Measurements from ENCODE around the gene GRPEL1.
"Not testable (repeated sequence)": the region's sequence is repeated elsewhere in the genome, so short reads cannot be mapped to it uniquely, and the experiment has no call there.

The GRPEL1 gene

DNA sequence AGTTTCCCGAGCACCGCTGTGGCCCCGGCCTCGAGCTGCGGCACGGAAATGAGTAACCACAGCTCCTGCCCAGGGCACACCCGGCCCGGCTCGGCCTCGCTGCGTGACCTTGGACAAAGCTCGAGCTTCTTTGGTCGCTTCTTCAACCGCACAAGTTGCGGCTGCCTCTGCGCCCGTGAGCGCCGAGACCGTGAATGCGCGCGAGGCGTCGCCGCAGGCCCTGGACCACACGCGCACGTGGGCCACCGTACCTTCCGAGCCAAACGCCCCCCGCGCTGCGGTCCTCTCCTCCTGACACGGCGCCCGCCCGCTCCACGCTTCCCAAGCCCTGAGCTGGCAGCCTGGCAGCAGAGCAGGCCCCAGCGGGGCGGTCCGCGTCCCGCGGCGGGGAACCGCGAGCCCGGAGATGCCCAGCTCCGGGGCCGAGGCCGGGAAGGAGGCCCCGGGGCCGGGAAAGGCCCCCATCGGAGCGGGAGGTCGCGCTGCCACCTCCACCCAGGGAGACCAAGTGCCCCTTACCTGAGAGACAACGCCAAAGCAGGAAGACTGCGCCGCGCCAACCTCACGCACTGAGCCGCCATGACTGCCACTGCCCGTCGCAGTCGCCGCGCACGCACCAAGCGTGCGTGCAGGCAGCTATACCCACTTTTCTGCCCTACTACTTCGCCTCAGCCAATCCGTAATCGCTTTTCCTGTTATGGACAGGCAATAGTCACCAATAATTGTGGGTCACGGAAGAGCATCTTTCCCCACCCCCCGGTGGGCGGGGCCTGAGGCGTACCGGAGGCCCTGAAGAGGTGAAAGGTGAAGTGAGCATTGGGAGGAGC lies at the start of gene GRPEL1:
TSS of gene GRPEL1 (minus strand) at position 613 of the 827 bp plus-strand sequence. CDS start at position 581, 32 bp downstream.
- peak; percentile 100 for DNase-seq

DNA sequence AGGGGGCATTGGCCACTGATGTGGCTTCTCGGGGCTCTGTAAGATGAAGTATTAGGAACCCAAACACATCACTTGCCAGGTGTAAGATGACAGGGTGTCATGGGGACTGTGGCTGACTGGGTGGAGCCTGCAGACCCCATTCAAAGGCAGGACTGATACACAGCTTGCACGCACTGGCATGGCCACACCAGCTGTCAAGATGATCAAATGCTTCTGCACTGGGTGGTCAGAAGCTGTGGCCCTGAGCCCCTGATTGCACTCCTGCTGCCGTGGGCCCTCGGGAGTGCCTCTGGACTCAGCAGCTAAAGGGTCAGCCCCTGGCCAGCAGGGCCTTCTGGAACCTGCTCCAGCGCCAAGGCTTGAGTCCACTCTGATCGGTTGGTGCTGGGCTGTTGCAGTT lies 48.8 kb upstream of the GRPEL1 start:
- no peak for DNase-seq

DNA sequence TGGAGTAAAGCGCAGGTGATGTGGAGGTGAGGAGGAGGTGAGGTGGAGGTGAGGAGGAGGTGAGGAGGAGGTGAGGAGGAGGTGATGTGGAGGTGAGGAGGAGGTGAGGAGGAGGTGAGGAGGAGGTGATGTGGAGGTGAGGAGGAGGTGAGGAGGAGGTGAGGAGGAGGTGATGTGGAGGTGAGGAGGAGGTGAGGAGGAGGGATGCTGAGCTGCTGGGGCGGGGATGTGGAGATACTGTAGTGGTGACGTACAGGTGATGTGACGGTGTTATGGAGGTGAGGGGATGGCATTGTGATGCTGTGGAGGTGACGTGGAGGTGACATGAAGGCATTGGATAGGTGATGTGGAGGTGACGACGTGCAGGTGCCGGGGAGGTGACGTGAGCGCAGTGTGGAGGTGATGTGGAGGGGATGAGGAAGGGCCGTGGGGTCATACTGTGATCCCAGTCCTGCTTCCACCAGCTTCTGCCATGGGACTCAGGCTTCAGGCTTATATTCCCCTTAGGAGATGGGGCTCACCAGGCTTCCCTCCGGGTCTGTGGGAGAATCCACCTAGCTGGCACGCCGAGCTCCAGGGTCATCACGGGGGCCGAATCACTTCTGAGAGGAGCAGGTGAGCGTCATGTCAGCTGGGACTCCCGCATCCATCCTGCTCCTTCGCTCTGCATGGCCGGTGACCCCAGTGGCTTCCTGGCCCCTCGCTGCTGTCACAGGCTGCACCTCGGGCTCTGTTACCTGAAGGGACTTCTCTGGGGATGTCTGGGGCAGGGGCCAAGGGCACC lies 47.9 kb upstream of the GRPEL1 start:
- DNase-seq = no peak

DNA sequence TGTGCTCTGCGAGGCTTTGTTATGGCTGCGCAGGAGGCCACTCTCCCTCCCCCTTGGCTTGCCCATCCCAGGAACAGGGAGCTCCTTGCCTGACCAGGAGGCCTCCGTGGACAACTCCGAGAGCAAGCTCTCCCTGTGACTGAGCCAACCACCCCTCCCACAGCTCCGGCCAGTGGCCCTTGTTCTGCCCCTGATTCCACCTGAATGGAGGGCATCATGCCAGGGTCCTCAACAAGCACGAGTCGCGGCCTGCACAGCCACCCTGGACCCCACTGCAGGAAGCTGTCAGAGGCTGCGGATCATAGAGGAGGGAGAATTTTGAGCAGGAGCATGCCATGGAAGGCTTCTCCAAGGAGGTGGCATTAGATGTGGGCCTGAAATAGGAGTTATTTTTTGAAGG lies 44.8 kb upstream of the GRPEL1 start:
- DNase-seq = no peak

DNA sequence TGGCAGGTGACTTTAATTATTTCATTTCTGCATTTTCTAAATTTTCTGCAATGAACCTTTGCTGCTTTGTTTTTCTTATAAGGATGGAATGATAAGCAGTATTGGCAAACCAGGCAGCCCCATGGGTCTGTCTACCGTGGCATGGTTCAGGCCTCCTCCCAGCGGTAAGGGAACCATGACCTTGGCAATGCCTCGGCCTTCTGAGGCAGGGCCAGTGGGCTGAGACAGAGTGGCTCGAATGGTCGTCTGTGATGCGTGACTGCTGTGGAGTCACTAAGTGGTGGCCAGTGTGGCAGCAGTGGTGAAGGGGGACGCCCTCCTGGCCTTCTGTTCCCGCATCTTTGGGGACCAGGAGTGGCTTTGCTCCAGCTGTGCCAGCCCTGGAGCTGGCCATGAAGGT lies 43.6 kb upstream of the GRPEL1 start:
- DNase-seq = no peak

DNA sequence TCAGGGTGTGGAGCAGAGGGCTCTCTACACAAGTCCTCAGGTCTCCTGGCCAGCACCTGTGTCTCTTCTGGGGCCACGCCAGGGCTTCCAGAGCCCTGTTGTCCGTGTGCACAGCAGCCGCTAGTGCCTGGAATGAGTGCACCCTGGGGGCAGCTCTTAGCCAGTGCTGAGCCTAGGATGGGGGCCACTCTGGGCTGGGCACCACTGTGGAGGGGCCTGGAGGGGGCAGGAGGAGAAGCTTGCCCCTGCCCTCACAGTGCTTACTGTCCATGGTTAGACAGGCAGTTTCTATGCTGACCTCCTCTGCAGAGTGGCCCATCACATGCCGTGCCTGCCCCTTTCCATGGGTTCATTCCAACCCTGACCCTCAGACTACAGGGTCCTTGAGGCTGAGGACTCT lies 42.7 kb upstream of the GRPEL1 start:
- DNase-seq = no peak

DNA sequence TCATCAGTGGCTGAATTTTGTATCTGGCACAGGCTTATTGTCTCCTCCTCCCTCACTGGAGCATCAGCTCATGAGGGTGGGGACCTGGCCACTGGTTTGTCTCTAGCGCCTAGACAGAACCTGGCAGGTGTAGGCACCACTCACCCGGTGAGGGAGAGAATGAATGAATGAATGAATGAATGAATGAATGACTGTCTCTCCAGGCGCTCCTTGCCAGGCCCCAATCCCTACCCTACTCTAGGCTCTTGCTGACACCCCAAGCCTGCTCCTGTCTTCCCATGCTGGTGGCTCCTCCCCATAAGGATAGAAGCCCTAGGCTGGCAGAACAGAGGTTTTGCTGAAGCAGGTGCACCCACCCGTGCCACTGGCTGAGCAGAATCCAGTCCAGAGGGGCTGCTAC lies 41.3 kb upstream of the GRPEL1 start:
- DNase-seq = no peak

DNA sequence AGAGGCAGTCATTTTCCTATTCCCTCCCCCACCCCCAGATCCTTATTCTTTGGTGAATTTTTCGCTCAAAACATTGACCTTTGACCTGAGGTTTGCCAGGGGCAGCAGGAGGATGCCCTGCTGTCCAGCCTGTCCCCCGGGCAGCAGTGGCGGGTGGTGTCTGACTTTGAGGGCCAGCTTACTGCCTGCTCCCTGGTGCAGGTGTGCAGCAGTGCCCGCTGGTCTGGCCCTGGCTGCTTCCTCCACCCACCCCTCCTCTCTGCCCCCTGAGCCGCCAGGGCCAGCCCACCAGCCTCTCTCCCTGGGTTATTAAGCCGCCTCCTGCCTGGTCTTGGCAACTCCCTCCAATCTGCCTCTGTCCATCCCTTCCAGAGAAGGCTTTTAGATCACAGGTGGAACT lies 40.8 kb upstream of the GRPEL1 start:
- no peak for DNase-seq

DNA sequence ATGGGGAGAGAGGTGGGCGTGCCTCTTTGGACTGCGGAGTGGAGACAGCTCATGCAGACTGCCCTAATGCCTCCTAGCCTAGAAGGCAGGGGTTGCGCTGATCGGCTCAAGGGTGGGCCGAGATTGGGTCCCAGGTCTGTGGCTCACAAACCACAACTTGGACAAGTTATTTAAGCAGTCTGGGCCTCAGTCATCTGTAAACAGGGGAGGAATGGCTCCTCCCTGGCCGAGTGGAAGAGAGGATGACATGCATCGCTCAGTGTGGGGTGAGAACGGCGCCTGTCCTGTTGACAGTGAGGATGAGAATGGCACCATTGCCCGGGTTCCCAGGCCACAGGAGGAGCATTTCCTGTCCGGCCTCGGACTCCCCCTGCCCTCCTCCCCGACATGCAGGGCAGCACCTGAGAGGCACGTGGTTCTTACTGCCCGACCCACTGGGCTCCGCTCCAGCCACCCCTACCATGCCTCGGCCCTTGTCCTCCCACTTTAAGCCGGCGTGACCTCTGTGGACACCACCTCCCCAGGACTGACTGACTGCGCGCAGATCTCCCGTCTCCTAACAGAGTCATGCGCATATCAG lies 40.3 kb upstream of the GRPEL1 start:
- DNase-seq = no peak

DNA sequence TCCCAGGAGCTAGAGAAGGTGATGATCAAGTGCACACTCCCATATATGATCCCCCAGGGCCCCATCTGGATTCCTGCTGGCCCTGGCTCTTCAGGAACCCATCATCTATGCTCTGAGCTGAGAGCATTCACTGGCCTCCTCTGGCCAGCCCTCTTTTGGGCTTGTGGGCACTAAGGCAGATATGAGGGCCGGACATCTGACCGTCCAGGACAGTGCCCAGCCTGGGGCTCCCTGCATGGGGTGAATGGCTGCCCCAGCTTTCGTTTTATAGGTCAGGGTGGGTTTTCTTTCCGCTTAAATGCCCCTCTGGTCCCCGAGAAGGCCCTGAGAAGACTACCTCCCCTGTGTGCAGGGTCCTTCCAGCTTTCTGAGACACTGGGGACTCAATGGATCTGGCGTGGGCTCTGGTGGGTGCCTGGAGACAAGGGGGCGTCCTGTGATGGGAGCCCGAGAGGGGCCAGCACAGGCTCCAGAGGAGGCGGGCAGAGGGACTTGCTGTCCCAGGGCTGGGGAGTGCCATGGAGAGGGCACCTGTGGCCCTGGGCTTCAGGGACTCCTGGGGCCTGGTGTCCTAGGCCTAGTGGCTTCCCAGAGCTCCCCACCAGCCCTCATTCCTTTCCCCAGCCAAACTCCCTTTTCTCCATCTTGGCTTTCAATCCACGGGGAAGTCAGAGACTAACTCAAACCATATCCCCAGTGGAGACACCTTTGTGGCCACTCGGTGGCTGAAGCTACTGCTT lies 39.5 kb upstream of the GRPEL1 start:
- DNase-seq = no peak

DNA sequence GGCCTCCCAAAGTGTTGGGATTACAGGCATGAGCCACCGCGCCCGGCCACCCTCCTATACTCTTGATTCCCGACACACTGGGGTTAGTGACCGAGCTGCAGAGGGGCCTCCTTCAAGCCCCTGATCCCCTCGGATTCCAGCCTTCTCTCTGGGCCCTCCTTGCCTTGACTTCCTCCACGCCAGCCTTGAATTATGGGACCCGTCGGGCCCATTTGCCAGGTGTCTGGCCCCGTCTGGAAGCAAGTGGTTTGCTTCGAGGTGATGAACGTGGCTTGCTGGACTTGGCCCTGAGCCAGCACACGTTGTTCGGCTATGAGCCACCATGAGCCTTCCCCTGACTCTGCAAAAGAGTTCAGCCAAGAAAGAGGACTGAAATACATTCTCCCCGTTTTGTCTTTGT lies 37.4 kb upstream of the GRPEL1 start:
- no peak for DNase-seq

DNA sequence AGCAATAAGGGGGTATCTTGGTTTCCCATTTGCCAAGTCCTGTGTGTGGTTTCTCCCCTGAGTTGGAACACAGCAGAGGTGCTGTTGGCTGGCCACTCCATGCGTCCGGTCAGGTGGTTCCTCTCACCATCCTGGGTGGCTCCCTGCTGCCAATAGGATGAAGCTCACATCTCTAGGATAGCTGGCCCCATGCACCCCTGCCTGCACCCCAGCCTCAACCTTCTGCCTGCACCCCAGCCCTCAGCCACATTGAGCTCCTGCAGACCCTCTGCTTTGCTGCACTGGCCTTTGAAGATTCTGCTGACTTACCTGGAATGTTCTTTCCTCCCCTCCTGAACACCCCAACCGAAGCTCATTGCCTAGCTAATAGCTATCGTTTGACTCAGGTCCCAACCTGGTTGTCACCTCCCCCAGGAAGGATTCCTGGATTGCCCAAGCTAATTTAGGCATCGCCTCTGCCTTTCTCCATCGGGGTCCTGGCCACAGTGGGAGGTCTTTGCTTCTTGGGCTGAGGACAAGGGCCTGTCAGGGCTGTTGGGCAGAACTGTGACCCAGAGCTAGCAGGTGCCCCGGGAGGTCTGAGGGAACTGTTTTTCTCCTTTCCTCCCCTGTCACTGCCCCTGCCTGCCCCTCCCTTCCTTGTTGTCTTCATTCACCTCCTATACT lies 36.6 kb upstream of the GRPEL1 start:
- DNase-seq = no peak

DNA sequence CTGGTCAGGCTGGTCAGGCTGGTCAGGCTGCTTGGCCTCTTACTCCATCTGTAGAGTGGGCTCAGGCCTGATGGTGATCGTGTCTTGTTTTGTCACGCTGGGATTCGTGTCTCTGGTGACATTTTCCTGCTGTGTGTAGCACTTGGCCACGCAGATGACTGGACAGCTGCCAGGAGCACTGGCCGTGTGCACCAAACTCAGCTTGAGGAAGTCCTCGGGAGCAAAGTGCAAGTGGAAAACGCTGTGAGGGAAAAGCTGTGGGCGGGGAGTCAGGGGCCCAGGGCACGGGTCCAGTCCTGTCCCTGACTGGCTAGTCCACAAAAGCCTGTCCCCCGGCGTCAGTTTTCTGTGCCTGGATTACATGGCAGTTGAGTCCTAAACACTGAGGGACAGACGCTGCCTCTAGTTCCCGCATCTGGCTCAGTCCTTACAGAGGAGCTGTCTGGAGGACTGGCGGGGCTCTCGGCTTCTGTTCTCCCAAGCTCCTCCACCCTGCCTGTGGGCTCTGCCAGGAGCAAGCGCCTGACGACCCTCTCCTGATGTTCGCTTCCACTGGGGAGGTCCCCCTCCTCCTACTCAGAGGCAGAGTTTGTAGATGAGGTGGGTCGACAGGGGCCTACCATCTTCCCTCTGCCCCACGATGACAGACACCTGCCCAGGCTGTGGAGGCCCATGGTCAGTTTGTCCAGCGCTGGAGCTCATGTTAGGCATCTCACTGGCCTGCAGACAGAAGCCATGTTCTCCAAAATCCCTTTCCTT lies 35.9 kb upstream of the GRPEL1 start:
- DNase-seq = no peak

DNA sequence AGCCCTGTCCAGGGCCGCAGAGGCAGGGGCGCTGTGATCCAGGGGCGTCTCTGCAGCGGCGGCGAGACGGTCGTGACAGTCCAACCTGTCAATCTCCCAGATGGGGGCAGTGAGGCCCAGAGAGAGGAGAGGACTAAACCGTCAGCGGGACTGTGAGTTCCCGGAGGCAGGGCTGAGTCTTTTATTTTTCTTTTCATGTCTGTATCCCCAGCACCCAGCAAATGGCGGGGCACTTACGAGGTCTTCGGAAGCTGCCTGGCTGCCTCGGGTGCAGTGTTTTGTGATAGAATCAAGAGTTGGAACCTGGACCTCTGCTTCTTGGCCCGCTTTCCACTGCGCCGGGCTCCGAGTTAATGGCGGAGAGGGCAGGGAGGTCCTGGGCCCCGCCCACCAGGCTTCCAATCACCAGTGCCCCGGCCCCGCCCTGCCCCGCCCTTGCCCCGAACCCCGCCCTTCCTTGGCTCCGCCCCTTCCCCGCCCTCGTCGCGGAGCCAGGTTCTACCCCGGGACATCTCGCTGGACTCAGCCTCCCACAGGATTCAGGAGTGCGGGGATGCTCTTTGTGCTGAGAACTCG lies 35.3 kb upstream of the GRPEL1 start:
- peak; percentile 78 for DNase-seq

DNA sequence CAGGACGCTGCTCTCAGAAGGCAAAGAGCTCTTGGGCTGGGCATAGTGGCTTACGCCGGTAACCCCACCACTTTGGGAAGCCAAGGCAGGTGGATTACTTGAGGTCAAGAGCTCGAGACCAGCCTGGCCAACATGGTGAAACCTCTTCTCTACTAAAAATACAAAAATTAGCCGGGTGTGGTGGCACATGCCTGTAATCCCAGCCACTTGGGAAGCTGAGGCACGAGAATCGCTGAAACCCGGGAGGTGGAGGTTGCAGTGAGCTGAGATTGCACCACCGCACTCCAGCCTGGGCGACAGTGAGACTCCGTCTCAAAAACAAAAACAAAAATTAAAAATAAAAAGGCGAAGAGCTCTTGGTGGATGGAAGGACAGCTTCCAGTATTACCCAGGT lies 34.6 kb upstream of the GRPEL1 start:
- not testable (repeated sequence) for DNase-seq

DNA sequence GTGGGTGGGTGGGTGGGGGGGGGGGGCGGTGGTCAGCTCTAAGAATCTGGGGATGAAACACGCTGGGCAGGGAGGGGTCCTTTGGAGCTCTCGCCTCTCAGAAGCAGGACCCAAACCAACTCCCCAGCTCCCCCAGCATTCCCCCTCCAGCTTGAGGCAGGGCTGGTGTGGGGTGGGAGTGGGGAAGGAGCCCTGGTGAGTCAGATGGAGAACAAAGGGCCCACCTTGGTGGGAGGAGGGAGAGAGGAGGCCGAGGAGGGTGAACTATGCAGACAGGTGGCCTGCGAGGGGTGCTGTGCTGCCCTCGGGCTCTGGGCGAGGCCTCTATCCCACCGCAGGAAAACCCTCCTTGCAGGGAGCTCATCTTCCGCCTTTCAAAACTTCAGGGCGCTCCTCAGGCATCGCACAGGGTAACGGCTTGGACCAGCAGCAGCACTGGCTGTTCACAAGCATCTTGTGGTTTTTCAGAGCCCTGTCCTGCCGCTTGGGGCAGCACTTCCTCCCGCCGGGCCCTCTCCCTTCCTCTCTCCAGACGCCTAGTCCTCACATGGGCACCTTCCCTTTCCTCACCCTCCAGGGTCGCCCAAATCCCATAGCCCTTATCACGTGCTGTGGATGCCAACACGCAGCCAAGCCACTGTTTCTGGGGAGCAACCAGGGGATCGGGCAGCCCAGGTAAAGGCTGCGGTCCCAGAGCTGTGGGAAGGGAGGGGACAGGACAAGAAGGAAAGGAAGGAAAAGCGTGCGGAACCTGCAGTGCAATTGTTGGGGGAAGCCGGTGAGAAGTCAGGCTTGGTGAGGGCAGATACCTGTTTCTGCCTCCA lies 34.0 kb upstream of the GRPEL1 start:
- peak; percentile 39 for DNase-seq

DNA sequence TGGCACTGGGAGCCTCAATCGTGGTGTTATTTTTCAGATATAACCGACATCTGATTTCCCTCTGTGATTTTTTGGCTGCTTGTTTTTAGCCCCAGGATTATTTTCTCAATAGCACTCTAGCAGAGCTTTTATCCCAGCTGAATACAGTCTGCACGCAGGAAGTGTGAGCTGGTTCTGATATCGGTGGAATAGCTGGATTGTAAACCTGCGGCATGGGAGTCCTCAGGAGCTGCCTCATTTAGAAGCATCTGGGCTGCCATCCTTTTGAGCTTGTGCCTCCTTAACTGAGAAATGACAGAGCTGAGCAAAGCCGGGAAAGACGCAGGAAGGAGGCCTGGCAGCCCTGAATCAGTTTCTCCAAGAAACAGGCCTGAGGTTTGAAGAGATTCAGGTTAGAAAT lies 28.4 kb upstream of the GRPEL1 start:
- no peak for DNase-seq

DNA sequence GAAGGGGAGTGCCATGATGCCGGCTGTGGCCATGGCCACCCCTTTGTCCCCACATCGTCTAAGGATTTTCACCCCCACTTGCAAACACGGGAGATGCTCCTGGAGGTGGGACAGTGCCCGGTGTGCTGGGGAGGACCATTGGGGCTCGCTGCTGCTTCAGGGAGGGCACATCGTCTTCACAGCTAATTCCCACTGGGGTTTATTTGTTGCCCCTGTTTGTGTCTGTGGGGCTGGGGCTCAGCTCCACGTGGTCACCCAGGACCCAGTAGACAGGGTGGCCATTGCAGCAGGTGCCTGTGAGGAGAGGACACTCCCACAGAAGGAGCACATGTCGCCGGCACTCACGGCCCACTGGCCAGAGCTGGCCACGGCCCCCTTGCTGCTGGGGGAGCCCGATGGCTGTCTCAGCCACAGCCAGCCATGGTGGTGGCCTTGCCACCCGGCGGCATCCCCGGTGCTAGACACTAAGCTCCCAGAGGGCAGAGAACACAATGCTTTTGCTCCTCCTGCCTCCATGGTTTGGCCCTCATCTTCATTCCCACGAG lies 27.8 kb upstream of the GRPEL1 start:
- no peak for DNase-seq

DNA sequence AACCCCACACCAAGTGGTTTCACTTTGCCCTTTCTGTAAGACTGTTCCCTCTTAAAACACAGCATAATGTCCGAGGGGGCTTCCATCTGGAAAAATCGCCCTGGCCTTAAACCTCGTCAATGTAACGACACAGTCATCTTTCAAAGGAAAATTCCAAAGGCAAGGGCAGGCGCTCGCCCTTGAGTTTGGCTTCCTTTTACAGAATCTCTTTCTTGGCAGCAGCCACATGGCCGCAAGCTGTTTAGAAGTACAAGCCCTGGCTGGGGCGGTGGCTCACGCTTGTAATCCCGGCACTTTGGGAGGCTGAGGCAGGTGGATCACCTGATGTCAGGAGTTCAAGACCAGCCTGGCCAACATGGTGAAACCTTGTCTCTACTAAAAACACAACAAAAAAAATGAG lies 27.1 kb upstream of the GRPEL1 start:
- DNase-seq = no peak

DNA sequence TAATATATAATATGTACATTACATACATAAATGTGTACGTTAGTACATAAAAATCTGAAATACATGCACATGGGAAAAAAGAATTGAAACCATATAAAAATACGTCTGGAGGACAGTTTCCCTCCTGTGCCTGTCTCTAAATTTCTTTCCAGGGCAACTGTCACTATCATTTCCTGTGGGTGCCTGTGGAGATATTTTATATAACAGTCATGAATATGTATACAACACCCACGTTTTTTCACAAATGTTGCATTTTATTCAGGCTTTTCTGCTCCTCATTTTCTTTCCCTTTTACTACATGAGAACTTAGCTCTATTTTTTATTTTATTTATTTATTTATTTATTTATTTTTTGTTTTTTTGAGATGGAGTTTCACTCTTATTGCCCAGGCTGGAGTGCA lies 24.2 kb upstream of the GRPEL1 start:
- no peak for DNase-seq

All from activated CD4-positive, alpha-beta T cell treated with anti-CD3 and anti-CD28 coated beads, Interleukin-2, amount 50 U/mL, for 1 hour (primary cell).